Measurements from ENCODE around the gene KL.

KL gene

DNA sequence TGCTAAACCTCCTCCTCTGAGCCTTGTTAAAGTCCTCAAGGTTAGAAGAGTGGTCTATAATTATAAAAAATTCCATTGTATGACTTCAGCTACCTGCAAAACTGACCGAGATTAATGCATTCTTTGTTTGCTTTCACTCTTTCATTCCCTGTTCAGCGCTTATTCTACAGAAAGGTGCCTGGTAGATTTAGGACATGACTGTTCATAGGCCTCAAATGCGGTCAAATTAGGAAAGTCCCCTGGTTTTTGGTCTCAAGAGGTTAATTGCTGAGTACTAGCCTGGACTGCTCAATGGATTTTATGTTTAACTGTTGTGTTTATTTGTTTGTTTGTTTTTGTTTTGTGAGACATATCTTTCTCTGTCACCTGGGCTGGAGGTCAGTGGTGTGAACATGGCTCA is 35.4 kb downstream of the KL start:
- TF ChIP-seq REST (IDR thresholded peaks at IDR 0.05; ENCODE audit: insufficient read depth in 1 of 2, low read depth in 2 of 2, low read length in 2 of 2) (no peak), TAF1 (IDR thresholded peaks at IDR 0.05; ENCODE audit: borderline replicate concordance, insufficient read depth, low read length) (no peak)

DNA sequence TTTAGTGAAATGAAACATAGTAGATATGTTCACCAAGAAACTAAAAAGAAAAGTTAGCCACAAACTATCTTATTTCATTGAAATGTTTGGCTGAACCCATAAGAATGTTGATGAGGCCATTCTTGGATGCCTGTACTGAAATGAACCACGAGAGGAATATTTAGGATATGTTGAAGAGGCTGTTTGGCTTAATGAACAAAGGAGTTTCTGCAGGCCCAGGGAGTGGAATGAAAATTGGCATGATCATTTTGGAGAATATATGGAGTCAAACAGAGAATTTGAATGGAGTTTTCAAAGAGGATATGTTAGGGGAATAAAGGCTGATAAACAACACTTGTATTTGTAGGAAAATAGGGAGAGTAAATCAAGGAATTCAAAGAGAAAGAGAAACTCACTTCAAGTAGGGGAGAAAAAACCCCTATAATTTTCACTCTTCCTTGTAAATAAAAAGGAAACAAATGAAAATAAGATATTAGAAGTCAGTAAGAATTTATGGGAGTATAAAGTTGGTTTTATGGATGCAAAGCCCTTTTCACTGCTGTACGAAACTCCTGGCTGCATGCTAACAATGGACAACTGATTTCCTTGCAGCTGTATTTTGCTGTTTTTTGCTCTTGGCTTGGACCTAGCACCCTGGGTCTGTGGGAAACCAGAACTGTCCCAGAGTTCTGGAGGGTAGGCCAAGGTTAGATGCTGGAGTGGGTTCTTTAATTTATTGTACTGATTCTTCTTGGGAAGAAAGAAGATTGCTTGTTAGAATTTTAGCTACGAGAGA is 36.5 kb downstream of the KL start:
- TF ChIP-seq TAF1 (IDR thresholded peaks at IDR 0.05; ENCODE audit: borderline replicate concordance, insufficient read depth, low read length) (no peak), SIN3A (IDR thresholded peaks at IDR 0.05; ENCODE audit: borderline replicate concordance, insufficient read depth, low read length) (no peak), POLR2AphosphoS5 (IDR thresholded peaks at IDR 0.05; ENCODE audit: low read depth, low read length) (no peak), REST (IDR thresholded peaks at IDR 0.05; ENCODE audit: insufficient read depth in 1 of 2, low read depth in 2 of 2, low read length in 2 of 2) (no peak), FOXP2 (optimal IDR thresholded peaks at IDR 0.05; ENCODE audit: borderline replicate concordance, extremely low read depth, extremely low read length, insufficient read depth) (no peak)

DNA sequence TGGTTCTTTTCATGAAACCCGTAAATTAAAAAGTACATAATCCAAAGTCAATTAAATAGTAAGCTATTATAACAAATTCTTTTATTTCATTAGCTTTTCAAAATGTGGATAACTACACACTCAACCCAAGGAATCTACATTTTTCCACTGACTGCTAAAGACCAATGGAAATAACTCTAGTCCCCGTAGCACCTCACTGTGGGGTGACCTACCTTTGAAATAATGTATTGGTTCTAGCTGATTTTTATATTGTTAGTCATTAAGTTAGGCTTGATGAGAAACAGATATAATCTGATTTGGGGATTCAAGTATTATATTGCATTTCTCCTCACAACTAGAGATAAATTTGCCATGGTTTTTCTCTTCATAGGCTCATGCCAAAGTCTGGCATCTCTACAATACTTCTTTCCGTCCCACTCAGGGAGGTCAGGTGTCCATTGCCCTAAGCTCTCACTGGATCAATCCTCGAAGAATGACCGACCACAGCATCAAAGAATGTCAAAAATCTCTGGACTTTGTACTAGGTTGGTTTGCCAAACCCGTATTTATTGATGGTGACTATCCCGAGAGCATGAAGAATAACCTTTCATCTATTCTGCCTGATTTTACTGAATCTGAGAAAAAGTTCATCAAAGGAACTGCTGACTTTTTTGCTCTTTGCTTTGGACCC is 37.3 kb downstream of the KL start:
- TF ChIP-seq TAF1 (IDR thresholded peaks at IDR 0.05; ENCODE audit: borderline replicate concordance, insufficient read depth, low read length) (no peak), POLR2AphosphoS5 (IDR thresholded peaks at IDR 0.05; ENCODE audit: low read depth, low read length) (no peak), REST (IDR thresholded peaks at IDR 0.05; ENCODE audit: insufficient read depth in 1 of 2, low read depth in 2 of 2, low read length in 2 of 2) (no peak), SIN3A (IDR thresholded peaks at IDR 0.05; ENCODE audit: borderline replicate concordance, insufficient read depth, low read length) (no peak)

DNA sequence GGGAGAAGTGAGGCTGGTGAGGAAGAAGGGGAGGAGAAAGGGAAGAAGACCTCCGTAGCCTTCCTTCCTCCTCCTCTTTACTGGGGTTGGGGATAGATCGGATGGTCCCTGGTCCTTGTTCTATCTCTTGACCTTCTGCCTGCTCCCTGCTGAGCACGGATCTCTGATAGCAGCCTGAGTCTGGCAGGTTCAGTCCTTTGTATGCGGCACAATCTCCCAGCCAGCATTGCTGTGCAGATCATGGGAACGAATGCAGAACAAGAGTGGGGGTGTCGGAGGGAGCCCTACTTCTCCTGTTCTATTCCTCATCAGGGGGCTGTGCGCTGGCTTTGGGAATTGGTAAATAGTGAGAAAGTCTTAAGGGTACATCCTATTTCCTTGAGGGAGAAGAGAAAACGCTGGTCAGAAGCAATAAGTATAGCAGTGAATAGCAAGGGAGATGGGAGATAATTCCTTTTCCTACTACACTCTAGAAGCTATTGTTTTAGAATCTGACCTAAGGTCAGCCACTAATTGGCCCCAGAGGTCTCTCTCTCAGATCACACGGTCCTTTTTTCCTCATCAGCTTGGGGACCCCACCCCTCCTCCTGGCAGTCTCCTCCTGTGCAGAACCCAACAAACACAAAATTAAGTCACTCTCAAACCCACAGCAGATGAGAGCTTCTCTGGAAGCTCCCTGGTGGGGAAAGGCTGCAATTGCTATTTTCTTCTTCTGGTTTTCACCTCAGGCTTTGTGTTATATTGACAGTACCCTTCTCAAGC is 41.0 kb downstream of the KL start:
- TF ChIP-seq POLR2AphosphoS5 (IDR thresholded peaks at IDR 0.05; ENCODE audit: low read depth, low read length): no peak

DNA sequence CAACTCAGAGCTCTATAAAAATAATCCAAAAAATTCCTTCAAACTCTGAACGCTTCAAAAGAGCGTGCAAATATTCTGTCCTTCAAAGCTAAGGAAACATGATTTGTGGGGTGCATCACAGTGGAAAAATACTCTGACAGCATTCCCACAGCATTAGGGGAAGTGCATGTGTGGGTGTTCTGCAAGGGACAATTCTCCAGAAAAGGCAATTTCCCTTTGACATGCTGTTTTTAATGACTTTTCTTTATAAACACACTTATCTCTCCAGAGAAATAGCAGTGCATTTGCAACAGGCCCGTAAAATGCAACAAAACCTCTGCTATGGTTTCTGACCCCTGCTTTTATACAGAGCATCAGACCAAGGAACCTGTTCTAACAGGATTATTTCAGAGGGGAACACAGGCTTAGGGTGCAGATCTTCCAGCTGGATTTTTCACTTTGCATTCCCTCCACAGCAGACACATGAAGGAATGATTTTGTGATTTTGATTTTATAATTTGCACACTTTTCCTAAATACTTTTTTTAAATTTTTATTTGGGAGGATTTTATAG is 42.6 kb downstream of the KL start:
- TF ChIP-seq TAF1 (IDR thresholded peaks at IDR 0.05; ENCODE audit: borderline replicate concordance, insufficient read depth, low read length): no peak
- TF ChIP-seq SIN3A (IDR thresholded peaks at IDR 0.05; ENCODE audit: borderline replicate concordance, insufficient read depth, low read length): no peak
- no peak for TF ChIP-seq POLR2AphosphoS5 (IDR thresholded peaks at IDR 0.05; ENCODE audit: low read depth, low read length)
- TF ChIP-seq FOXP2 (optimal IDR thresholded peaks at IDR 0.05; ENCODE audit: borderline replicate concordance, extremely low read depth, extremely low read length, insufficient read depth): no peak
- TF ChIP-seq REST (IDR thresholded peaks at IDR 0.05; ENCODE audit: insufficient read depth in 1 of 2, low read depth in 2 of 2, low read length in 2 of 2): no peak

All from PFSK-1 (cell line).